Measurements from ENCODE around the gene SGF29. TPM values are rescaled to one million over a fixed set of nuclear protein-coding genes. Genes with fewer than 3 reads are reported as not detected.

SGF29 gene
- total RNA-seq, result 10 to 100 TPM; 42.4 to 60.0 TPM

DNA sequence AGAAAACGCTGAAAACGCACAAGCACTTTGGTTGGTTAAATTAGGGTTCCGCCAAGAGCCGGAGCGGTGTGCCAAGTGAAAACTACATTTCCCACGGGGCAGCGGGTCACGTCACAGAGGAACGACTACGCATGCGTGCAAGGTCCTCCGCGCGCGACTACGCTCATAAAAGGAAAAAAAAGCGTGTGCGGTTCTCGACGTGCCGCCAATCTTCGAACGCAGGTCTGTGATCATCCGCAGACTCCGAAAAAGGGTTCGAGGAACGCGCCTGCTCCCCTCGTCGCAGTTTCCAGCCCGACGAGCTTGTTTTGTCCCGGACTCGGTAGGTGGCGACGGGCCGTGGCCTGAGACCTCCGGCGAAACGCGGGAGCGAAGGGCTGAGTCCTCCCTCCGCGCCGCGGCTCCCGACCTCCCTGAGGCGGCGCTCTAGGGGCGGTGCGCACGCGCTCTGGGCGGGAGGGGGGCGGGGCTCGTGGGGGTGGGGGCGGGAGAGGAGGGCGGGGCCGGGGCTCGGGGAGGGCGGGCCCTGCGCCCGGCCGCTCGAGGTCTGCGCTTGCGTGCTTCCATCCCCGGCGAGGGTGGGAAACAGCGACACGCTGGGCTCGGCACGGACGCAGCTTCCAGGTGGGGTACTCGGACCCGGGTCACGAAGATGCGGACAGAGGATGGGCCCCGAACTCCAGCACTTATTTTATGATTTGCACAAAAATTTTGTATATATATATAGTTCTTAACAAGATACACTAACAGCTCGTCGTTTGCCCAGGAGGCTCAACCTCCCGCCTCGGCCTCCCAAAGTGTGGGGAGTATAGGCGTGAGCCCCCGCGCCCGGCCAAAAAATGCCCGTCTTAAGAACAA is at the start of gene SGF29:
TSS of gene SGF29 (plus strand) at position 145 of the 858 bp plus-strand sequence. CDS start 27,150 bp downstream, outside the sequence.
- H3K36me3 Mint-ChIP-seq (ENCODE audit: insufficient read depth in 2 of 2), result peaks cover 3 to 11% of the 10 kb centered on the region in 2 donors
- peaks cover 50% of the 10 kb centered on the region for H3K4me1 Mint-ChIP-seq (ENCODE audit: low read depth)
- no peaks in the 10 kb centered on the region for H3K9me3 Mint-ChIP-seq
- ATAC-seq (replicated peaks in 1 of 2), result peak; percentile 86 to 89
- H3K4me3 Mint-ChIP-seq, result peak within 1 kb of the TSS; percentile 91 to 94
- no peaks in the 10 kb centered on the region for H3K27me3 Mint-ChIP-seq (ENCODE audit: low read depth)
- peak; percentile 92 to 93 for DNase-seq
- H3K27ac Mint-ChIP-seq, result peak within 1 kb of the TSS; percentile 95

DNA sequence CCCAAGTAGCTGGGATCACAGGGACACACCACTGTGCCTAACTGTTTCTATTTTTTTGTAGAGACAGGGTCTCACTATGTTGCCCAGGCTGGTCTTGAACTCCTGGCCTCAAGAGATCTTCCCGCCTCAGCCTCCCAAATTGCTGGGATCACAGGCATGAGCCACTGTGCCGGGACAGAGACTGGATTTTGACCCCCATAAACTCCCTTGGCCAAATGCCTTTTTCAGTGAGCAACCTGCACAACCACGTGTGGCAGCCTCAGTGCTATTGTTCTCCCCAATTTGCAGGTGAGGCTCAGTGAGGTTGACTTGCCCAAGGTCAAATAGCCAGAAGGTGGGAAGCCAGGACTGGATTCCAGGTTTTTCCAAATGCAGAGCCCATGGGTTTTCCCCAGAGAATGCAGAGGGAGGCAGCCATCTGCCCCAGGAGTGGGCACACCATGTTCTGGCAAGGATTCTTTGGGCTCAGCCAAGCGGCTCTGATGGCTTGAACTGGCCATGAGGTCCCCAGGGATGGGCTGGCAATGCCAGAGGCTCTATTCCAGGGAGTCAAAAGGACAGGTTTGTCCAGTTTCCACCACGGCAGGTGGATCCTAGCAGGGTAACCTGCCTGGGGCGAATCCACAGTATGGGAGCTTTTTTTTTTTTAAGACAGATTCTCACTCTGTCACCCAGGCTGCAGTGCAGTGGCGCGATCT is 48.9 kb upstream of the SGF29 start:
- Mint-ChIP-seq H3K27me3 (ENCODE audit: low read depth) (no peaks in the 10 kb centered on the region), H3K36me3 (ENCODE audit: insufficient read depth in 2 of 2) (no peaks in the 10 kb centered on the region), H3K4me1 (ENCODE audit: low read depth) (peaks cover 22% of the 10 kb centered on the region), H3K27ac (no peak overlapping the region), H3K4me3 (no peak overlapping the region), H3K9me3 (no peaks in the 10 kb centered on the region)
- ATAC-seq (replicated peaks in 1 of 2) (no peak), DNase-seq (no peak)

DNA sequence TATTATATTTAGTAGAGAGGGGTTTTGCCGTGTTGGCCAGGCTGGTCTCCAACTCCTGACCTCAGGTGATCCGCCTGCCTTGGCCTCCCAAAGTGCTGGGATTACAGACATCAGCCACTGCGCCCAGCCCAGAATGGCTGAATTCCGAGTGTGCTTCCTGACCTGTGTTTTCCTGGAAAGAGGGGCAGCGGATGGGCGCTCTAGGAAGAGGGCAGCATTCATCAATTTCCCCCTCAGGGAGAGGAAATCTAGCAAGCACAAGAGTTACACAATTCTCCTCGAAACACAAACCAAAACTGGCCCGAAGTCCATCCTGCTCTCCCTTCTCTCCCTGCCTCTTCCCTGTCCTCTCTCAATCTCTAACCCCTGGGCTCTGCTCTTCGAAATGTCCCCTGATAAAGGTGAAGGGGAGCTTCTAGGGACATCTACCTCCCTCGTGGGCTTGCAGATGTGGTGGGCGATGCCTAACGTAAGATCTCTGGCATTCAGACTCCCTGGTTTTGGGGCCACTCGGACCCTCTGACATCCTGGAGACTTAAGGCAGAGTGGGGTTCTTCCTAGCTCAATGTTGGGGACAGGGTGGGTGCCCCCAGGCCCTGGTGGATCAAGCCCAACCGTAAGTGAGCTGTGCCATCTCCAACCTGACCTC is 48.1 kb upstream of the SGF29 start:
- no peaks in the 10 kb centered on the region for H3K36me3 Mint-ChIP-seq (ENCODE audit: insufficient read depth in 2 of 2)
- H3K27me3 Mint-ChIP-seq (ENCODE audit: low read depth), result no peaks in the 10 kb centered on the region
- H3K4me1 Mint-ChIP-seq (ENCODE audit: low read depth), result peaks cover 22% of the 10 kb centered on the region
- no peak overlapping the region for H3K27ac Mint-ChIP-seq
- DNase-seq (no peak), ATAC-seq (replicated peaks in 1 of 2) (no peak)
- no peaks in the 10 kb centered on the region for H3K9me3 Mint-ChIP-seq
- H3K4me3 Mint-ChIP-seq, result no peak overlapping the region

DNA sequence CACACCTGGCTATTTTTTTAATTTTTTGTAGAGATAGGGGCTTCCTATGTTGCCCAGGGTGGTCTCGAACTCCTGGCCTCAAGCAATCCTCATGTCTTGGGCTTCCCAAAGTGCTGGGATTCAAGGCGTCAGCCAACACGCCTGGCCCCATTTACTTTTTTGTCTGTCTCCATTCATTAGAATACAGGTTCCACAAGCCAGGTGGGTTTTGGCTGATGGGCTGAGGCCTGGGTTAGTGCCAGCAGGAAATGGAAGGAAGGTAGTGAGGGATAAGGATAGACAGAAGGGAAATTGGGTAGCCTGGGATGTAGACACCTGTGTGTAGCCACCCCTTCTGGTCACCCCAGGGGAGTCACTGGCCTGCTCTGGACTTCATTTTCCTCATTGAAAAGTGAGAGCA is 42.7 kb upstream of the SGF29 start:
- Mint-ChIP-seq H3K27me3 (ENCODE audit: low read depth) (no peaks in the 10 kb centered on the region), H3K4me3 (no peak overlapping the region), H3K27ac (no peak overlapping the region), H3K36me3 (ENCODE audit: insufficient read depth in 2 of 2) (no peaks in the 10 kb centered on the region), H3K4me1 (ENCODE audit: low read depth) (peaks cover 22% of the 10 kb centered on the region), H3K9me3 (no peaks in the 10 kb centered on the region)
- ATAC-seq (replicated peaks in 1 of 2) (no peak), DNase-seq (no peak)

DNA sequence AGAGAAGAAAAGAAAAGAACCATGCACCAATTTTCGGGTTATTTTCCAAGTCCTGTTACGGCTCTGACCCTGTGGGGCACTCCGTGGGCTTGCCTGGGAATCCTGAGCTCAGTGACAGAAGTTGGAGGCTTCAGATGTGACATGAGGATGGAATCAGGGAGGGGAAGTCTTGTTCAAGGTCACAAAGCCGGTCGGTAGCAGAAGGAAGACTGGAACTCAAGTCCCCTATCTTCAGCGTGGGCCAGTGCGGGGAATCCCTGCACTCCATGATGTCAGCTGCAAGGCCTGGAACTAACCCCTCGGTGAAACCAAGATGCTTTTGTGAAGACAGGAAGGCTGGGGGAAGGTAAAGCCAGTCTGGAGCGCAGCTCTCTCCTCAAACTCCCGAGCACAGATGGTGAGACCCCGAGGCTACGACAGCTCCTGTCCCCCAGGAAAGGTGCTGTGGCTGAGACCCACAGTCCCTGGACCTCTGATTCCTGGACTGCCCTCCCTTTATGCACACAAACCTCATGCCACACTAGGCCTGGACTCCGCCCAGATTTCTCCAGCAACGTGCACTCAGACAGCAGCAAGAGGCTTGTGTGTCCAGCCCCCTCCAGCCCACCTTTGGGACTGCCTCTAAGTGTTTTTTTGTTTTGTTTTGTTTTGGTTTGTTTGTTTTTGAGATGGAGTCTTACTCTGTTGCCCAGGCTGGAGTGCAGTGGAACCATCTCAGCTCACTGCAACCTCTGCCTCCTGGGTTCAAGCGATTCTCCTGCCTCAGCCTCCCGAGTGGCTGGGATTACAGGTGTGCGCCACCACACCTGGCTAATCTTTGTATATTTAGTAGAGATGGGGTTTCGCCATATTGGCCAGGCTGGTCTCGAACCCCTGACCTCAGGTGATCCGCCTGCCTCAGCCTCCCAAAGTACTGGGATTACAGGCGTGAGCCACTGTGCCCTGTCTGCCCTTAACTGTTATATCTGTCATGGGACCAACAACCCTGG is 41.6 kb upstream of the SGF29 start:
- no peaks in the 10 kb centered on the region for H3K27me3 Mint-ChIP-seq (ENCODE audit: low read depth)
- no peaks in the 10 kb centered on the region for H3K36me3 Mint-ChIP-seq (ENCODE audit: insufficient read depth in 2 of 2)
- H3K9me3 Mint-ChIP-seq, result no peaks in the 10 kb centered on the region
- peaks cover 14% of the 10 kb centered on the region for H3K4me1 Mint-ChIP-seq (ENCODE audit: low read depth)
- no peak overlapping the region for H3K27ac Mint-ChIP-seq
- H3K4me3 Mint-ChIP-seq, result no peak overlapping the region
- DNase-seq (no peak), ATAC-seq (replicated peaks in 1 of 2) (no peak)

DNA sequence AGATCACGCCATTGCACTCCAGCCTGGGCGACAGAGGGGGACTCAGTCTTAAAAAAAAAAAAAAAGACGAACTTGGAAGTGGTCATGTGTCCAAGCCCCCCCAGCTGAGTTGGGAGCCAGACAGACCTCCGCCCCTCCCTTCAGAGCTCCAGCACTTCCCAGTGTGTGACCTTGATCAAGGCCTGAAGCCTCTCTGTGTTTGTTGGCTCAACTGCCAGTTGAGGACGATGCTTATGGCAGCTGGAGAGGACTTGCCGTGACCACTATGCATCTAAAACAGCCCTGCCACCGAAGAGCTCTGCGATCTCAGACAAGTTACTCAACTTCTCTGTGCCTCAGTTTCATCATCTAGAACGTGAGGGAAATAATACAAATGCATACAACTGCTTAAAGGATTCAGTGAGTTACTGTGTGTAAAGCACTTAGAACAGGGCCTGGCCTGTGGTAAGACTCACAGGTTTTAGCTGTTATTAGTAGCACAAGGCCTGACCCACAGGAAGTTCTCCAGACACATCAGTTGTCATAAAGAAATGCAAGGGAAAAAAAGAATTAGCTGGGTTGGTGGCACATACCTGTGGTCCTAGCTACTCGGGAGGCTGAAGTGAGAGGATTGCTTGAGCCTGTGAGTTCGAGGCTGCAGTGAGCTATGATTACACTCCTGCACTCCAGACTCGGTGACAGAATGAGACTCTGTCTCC is 40.1 kb upstream of the SGF29 start:
- no peaks in the 10 kb centered on the region for H3K36me3 Mint-ChIP-seq (ENCODE audit: insufficient read depth in 2 of 2)
- H3K4me3 Mint-ChIP-seq, result no peak overlapping the region
- H3K27ac Mint-ChIP-seq, result no peak overlapping the region
- no peaks in the 10 kb centered on the region for H3K4me1 Mint-ChIP-seq (ENCODE audit: low read depth)
- ATAC-seq (replicated peaks in 1 of 2) (no peak), DNase-seq (no peak)
- no peaks in the 10 kb centered on the region for H3K27me3 Mint-ChIP-seq (ENCODE audit: low read depth)
- H3K9me3 Mint-ChIP-seq, result no peaks in the 10 kb centered on the region

DNA sequence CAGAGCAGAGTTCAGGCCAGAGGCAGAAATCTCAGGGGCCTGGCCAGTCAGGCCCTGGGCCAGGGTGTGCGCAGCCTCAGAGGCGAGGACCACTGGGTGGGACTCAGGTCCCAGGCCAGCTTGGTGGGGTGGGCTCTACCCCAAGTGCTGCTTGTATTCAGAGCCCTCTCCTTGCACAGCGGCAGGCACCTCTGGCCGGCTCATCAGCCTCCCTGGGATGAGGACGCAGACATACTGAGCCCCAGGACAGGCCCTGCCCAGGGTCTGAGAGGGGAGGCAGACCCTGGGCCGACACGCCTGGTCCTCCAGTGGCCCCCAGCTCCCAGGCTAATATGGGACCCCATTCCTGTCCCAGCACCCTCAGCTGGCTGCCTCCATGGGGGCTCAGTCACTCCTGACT is 39.5 kb upstream of the SGF29 start:
- Mint-ChIP-seq H3K4me1 (ENCODE audit: low read depth) (no peaks in the 10 kb centered on the region), H3K27me3 (ENCODE audit: low read depth) (no peaks in the 10 kb centered on the region), H3K36me3 (ENCODE audit: insufficient read depth in 2 of 2) (no peaks in the 10 kb centered on the region), H3K27ac (no peak overlapping the region), H3K4me3 (no peak overlapping the region), H3K9me3 (no peaks in the 10 kb centered on the region)
- ATAC-seq (replicated peaks in 1 of 2) (no peak), DNase-seq (no peak)

DNA sequence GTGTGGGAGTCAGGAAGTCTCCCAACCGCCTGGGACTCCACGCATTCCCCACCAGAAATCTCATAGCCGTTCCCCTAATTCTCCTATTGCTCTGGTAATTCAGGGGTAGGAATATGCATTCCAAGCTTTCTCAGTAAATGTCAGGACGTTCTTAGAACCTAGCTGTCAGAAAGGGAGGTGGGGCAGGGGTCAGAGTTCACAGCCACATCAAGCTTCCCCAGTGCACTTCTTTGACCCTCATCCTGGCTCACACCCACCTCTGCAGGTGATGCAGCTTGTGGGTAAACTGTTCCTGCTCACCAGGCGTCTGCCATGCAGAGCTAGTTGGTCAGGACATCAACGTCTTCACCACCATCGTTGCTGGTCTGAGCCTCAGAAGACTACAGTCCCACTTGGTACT is 33.0 kb upstream of the SGF29 start:
- ATAC-seq (replicated peaks in 1 of 2), result no peak
- no peak overlapping the region for H3K27ac Mint-ChIP-seq
- no peaks in the 10 kb centered on the region for H3K36me3 Mint-ChIP-seq (ENCODE audit: insufficient read depth in 2 of 2)

DNA sequence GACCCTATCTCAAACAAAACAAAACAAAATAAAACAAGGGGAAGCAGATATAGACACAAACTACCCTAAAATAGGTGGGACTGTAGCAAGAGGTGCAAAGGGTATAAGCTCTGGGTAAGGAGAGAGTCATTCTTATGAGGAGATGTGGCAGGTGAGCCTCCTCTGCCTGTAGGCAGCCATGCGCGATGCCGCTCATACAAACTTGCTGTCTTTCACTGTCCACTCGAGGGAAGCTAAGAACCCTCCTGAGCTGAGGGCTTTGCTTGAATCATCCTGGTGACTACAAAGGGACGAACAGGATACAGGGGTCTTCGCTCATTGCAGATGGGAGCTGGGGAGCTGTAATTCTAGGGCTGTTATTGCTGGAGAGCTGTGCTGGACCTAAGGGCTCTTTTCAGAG is 32.3 kb upstream of the SGF29 start:
- no peaks in the 10 kb centered on the region for H3K27me3 Mint-ChIP-seq (ENCODE audit: low read depth)
- ATAC-seq (replicated peaks in 1 of 2) (no peak), DNase-seq (no peak)
- H3K9me3 Mint-ChIP-seq, result no peaks in the 10 kb centered on the region
- H3K4me1 Mint-ChIP-seq (ENCODE audit: low read depth), result peaks cover 7% of the 10 kb centered on the region
- no peak overlapping the region for H3K27ac Mint-ChIP-seq
- H3K36me3 Mint-ChIP-seq (ENCODE audit: insufficient read depth in 2 of 2), result no peaks in the 10 kb centered on the region
- H3K4me3 Mint-ChIP-seq, result no peak overlapping the region

More for the DNA sequence above, 33.0 kb upstream of the SGF29 start:
- Mint-ChIP-seq H3K27me3 (ENCODE audit: low read depth) (no peaks in the 10 kb centered on the region), H3K4me1 (ENCODE audit: low read depth) (peaks cover 7% of the 10 kb centered on the region), H3K4me3 (no peak overlapping the region), H3K9me3 (no peaks in the 10 kb centered on the region)
- DNase-seq, result no peak

DNA sequence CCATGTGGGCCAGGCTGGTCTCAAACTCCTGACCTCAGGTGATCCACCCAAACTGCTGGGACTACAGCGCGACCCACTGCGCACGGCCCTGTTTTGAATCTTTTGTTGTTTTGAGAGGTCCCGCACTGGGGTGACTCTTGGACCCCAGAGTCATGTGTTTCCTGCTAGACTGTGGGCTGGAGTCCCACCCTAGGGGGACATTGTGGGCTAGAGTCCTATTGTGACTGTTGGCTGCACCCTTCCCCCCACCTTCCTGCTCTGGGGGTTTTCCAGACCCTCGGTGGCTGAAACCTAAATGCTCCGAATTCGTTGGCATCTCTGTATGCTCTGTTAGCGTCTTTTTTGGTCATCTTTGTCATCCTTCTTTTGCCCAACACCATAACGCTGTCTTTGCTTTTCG is 30.9 kb upstream of the SGF29 start:
- Mint-ChIP-seq H3K4me1 (ENCODE audit: low read depth) (peaks cover 7% of the 10 kb centered on the region), H3K4me3 (no peak overlapping the region), H3K9me3 (no peaks in the 10 kb centered on the region), H3K36me3 (ENCODE audit: insufficient read depth in 2 of 2) (no peaks in the 10 kb centered on the region), H3K27me3 (ENCODE audit: low read depth) (no peaks in the 10 kb centered on the region), H3K27ac (no peak overlapping the region)
- peak; percentile 50 to 54 for ATAC-seq (replicated peaks in 1 of 2)
- DNase-seq, result peak; percentile 12 to 15

DNA sequence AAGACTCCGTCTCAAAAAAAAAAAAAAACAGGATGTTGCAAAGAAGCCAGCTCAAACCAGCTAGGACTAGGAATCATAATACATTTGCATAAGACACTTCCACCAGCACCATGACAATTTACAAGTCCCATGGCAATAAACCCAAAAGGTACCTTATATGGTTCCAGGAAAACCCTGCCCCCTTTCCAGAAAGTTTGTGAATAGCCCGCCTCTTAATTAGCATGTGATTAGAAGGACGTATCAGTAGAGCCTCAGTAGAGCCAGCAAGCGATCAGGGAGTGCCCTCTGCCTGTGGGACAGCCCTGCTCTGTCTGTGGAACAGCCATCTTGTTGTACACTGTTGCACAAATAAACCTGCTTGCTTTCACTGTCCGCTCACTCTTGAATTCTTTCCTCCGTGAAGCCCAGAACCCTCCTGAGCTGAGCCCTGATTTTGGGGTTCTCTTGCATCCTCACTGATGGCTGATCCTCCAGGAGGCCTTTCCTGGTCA is 29.0 kb upstream of the SGF29 start:
- peaks cover 7% of the 10 kb centered on the region for H3K4me1 Mint-ChIP-seq (ENCODE audit: low read depth)
- H3K36me3 Mint-ChIP-seq (ENCODE audit: insufficient read depth in 2 of 2), result no peaks in the 10 kb centered on the region
- ATAC-seq (replicated peaks in 1 of 2) (peak; percentile 46 to 56), DNase-seq (no peak)
- H3K27ac Mint-ChIP-seq, result no peak overlapping the region
- H3K9me3 Mint-ChIP-seq, result no peaks in the 10 kb centered on the region
- no peak overlapping the region for H3K4me3 Mint-ChIP-seq
- H3K27me3 Mint-ChIP-seq (ENCODE audit: low read depth), result no peaks in the 10 kb centered on the region
